Measurements from ENCODE around the gene MLNR. TPM values are rescaled to one million over a fixed set of nuclear protein-coding genes. Genes with fewer than 3 reads are reported as not detected.

The MLNR gene
- total RNA-seq, 1 experiment from 2014 or later = not detected

DNA sequence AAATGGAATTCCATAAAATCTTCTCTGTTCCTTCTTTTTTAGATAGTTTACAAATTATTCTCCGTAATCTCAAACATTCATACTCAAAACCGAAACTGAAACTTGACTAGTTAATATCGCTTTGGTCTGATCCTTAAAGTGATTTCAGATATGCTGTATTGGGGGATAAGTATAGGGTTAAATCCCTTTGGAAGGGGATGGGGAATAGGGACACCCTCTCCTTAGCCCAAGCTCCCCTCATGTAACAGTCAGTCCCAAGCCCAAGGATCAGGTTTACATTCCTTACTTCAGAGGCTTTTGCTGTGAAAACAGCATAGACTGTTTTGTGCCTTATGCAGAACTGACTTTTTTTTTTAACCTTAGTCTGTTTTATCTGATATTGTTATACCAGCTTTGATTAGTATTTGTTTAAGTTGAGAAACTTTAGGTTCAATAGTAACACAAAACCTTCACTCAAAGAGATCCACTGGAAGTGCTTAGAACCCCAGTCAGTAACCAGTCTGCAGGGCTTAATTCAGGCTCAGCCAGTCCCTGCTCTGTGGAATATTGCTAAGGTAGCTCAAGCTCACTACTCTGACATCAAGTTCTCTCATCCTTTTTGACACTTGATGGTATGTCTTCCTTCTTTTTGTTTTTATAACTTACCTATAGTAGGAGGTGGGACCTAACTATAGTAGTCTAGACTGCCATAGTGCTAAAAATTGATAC is 38.1 kb downstream of the MLNR start:
- RAD21 ChIA-PET (ENCODE audit: low non-redundant PET in 1 of 2, low total read pairs in 2 of 2, uncharacterized antibody in 2 of 2, unreplicated experiment in 2 of 2) = no interaction called here
- CTCF ChIA-PET = no interaction called here
- no peak for ATAC-seq

More for the DNA sequence above, 38.1 kb downstream of the MLNR start:
- H3K27me3 ChIP-seq (ENCODE audit: insufficient read depth, low read length) = no peaks in the 10 kb centered on the region
- no peaks in the 10 kb centered on the region for H3K9me3 ChIP-seq (ENCODE audit: control insufficient read depth in 1 of 2, insufficient read depth in 1 of 2, low read depth in 1 of 2, low read length in 2 of 2)
- no peaks in the 10 kb centered on the region for H3K79me2 ChIP-seq (ENCODE audit: insufficient read depth, low read length)
- H3K4me2 ChIP-seq (ENCODE audit: low read length) = no peak overlapping the region
- no peak overlapping the region for H2AFZ ChIP-seq (ENCODE audit: low read depth, low read length, poor library complexity, severe bottlenecking)
- H3K9me2 ChIP-seq (ENCODE audit: insufficient read depth) = no peaks in the 10 kb centered on the region
- H4K20me1 ChIP-seq (ENCODE audit: insufficient read depth) = no peaks in the 10 kb centered on the region
- no TSS peak for BruUV-seq (replicated peaks)
- DNase-seq (ENCODE audit: low read depth, low spot score) = no peak
- POLR2A ChIA-PET = interaction anchor here (1.1 kb wide), 1 partner anchor 10 kb away, joined by 3 read pairs; the partner anchor contains the start of gene CDADC1
- no peak overlapping the region for H3K9ac ChIP-seq (ENCODE audit: low read length)
- no peak overlapping the region for H3K4me3 ChIP-seq (replicated peaks in 1 of 2; ENCODE audit: low read depth in 1 of 2, low read length in 2 of 2)
- H3K4me1 ChIP-seq (ENCODE audit: control insufficient read depth in 1 of 2, insufficient read depth in 2 of 2, low read length in 2 of 2) = no peaks in the 10 kb centered on the region
- peaks cover 7 to 26% of the 10 kb centered on the region in 2 experiments; a peak in 2 of 4 replicates for H3K36me3 ChIP-seq (ENCODE audit: control insufficient read depth in 1 of 2, insufficient read depth in 2 of 2, low read length in 2 of 2)
- TF ChIP-seq SRF (IDR thresholded peaks at IDR 0.05; ENCODE audit: low read depth) (no peak), ZFX (IDR thresholded peaks at IDR 0.05) (no peak), EGR1 (IDR thresholded peaks at IDR 0.05; ENCODE audit: low read depth) (no peak), CEBPB (IDR thresholded peaks at IDR 0.05; ENCODE audit: low read depth) (no peak), ELF1 (IDR thresholded peaks at IDR 0.05; ENCODE audit: borderline replicate concordance, low read depth) (no peak), TCF7L2 (IDR thresholded peaks at IDR 0.05; ENCODE audit: borderline replicate concordance, extremely low read depth, insufficient read depth, insufficient read length) (no peak), ZNF274 (IDR thresholded peaks at IDR 0.05; ENCODE audit: low read depth, low read length) (no peak), EZH2phosphoT487 (IDR thresholded peaks at IDR 0.05; ENCODE audit: borderline replicate concordance) (no peak), SIN3A (IDR thresholded peaks at IDR 0.05; ENCODE audit: low read depth) (no peak), POLR2AphosphoS5 (IDR thresholded peaks at IDR 0.05; ENCODE audit: low read depth, low read length) (no peak), POLR2A (IDR thresholded peaks at IDR 0.05; ENCODE audit: borderline replicate concordance, extremely low read depth, insufficient read depth, insufficient read length) (no peak)
- TF ChIP-seq, protein P1, sequence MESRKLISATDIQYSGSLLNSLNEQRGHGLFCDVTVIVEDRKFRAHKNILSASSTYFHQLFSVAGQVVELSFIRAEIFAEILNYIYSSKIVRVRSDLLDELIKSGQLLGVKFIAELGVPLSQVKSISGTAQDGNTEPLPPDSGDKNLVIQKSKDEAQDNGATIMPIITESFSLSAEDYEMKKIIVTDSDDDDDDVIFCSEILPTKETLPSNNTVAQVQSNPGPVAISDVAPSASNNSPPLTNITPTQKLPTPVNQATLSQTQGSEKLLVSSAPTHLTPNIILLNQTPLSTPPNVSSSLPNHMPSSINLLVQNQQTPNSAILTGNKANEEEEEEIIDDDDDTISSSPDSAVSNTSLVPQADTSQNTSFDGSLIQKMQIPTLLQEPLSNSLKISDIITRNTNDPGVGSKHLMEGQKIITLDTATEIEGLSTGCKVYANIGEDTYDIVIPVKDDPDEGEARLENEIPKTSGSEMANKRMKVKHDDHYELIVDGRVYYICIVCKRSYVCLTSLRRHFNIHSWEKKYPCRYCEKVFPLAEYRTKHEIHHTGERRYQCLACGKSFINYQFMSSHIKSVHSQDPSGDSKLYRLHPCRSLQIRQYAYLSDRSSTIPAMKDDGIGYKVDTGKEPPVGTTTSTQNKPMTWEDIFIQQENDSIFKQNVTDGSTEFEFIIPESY (IDR thresholded peaks at IDR 0.05; ENCODE audit: extremely low read depth, insufficient replicate concordance, low read length) = no peak
- TF ChIP-seq, protein P2, sequence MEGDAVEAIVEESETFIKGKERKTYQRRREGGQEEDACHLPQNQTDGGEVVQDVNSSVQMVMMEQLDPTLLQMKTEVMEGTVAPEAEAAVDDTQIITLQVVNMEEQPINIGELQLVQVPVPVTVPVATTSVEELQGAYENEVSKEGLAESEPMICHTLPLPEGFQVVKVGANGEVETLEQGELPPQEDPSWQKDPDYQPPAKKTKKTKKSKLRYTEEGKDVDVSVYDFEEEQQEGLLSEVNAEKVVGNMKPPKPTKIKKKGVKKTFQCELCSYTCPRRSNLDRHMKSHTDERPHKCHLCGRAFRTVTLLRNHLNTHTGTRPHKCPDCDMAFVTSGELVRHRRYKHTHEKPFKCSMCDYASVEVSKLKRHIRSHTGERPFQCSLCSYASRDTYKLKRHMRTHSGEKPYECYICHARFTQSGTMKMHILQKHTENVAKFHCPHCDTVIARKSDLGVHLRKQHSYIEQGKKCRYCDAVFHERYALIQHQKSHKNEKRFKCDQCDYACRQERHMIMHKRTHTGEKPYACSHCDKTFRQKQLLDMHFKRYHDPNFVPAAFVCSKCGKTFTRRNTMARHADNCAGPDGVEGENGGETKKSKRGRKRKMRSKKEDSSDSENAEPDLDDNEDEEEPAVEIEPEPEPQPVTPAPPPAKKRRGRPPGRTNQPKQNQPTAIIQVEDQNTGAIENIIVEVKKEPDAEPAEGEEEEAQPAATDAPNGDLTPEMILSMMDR (IDR thresholded peaks at IDR 0.05 in 2 of 3, conservative IDR thresholded peaks at IDR 0.05 in 1 of 3; ENCODE audit: borderline replicate concordance in 1 of 3, insufficient read depth in 1 of 3, low read depth in 2 of 3, low read length in 2 of 3) = no peak
- TF ChIP-seq, protein P3, sequence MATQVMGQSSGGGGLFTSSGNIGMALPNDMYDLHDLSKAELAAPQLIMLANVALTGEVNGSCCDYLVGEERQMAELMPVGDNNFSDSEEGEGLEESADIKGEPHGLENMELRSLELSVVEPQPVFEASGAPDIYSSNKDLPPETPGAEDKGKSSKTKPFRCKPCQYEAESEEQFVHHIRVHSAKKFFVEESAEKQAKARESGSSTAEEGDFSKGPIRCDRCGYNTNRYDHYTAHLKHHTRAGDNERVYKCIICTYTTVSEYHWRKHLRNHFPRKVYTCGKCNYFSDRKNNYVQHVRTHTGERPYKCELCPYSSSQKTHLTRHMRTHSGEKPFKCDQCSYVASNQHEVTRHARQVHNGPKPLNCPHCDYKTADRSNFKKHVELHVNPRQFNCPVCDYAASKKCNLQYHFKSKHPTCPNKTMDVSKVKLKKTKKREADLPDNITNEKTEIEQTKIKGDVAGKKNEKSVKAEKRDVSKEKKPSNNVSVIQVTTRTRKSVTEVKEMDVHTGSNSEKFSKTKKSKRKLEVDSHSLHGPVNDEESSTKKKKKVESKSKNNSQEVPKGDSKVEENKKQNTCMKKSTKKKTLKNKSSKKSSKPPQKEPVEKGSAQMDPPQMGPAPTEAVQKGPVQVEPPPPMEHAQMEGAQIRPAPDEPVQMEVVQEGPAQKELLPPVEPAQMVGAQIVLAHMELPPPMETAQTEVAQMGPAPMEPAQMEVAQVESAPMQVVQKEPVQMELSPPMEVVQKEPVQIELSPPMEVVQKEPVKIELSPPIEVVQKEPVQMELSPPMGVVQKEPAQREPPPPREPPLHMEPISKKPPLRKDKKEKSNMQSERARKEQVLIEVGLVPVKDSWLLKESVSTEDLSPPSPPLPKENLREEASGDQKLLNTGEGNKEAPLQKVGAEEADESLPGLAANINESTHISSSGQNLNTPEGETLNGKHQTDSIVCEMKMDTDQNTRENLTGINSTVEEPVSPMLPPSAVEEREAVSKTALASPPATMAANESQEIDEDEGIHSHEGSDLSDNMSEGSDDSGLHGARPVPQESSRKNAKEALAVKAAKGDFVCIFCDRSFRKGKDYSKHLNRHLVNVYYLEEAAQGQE (IDR thresholded peaks at IDR 0.05; ENCODE audit: low read depth) = no peak
- TF ChIP-seq, protein P4, sequence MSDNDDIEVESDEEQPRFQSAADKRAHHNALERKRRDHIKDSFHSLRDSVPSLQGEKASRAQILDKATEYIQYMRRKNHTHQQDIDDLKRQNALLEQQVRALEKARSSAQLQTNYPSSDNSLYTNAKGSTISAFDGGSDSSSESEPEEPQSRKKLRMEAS (IDR thresholded peaks at IDR 0.05) = no peak
- intact Hi-C loops (cut with micrococcal nuclease) = no loop called here
- H3K27ac ChIP-seq (ENCODE audit: low read depth, low read length) = no peak overlapping the region
